Rectal smooth muscle tissue (tissue), 1 donor: ENCODE results near the gene AGPAT3.

Experiments
- H3K27ac ChIP-seq: one replicate; pipeline ENCODE4 v1.7.0; 2013; ENCODE audit warnings: low read depth, low read length, inconsistent platforms
- H3K27me3 ChIP-seq: one replicate; pipeline ENCODE4 v1.7.0; 2013; ENCODE audit warnings: low read length; ENCODE audit not compliant: control insufficient read depth, insufficient read depth
- H3K36me3 ChIP-seq: one replicate; pipeline ENCODE4 v1.7.0; 2013; ENCODE audit warnings: low read length; ENCODE audit not compliant: control insufficient read depth, insufficient read depth
- H3K4me1 ChIP-seq: one replicate; pipeline ENCODE4 v1.7.0; 2013; ENCODE audit warnings: low read length; ENCODE audit not compliant: control insufficient read depth, insufficient read depth
- H3K4me3 ChIP-seq: one replicate; pipeline ENCODE4 v1.7.0; 2013; ENCODE audit warnings: low read length
- H3K9ac ChIP-seq: one replicate; pipeline ENCODE4 v1.7.0; 2013; ENCODE audit warnings: low read length

AGPAT3 gene

GRCh38 chr21:43984905-43985689, 120.1 kb downstream of the AGPAT3 start:
- H3K27ac ChIP-seq, result no peak overlapping the region
- H3K36me3 ChIP-seq, result peaks cover 15% of the 10 kb centered on the region
- H3K4me1 ChIP-seq, result no peaks in the 10 kb centered on the region
- H3K27me3 ChIP-seq, result no peaks in the 10 kb centered on the region
- H3K4me3 ChIP-seq, result no peak overlapping the region
- H3K9ac ChIP-seq, result no peak overlapping the region

GRCh38 chr21:43985690-43986251, 120.7 kb downstream of the AGPAT3 start:
- Histone ChIP-seq H3K36me3 (peaks cover 12% of the 10 kb centered on the region), H3K4me1 (no peaks in the 10 kb centered on the region), H3K27ac (no peak overlapping the region), H3K9ac (no peak overlapping the region), H3K4me3 (no peak overlapping the region), H3K27me3 (no peaks in the 10 kb centered on the region)

- Histone ChIP-seq H3K4me3 (no peak overlapping the region), H3K27me3 (no peaks in the 10 kb centered on the region), H3K9ac (no peak overlapping the region), H3K27ac (no peak overlapping the region), H3K4me1 (no peaks in the 10 kb centered on the region), H3K36me3 (peaks cover 7% of the 10 kb centered on the region)
Observed at GRCh38 chr21:43986544-43987451, 121.8 kb downstream of the AGPAT3 start.

- Histone ChIP-seq H3K27ac (no peak overlapping the region), H3K36me3 (no peaks in the 10 kb centered on the region), H3K4me3 (no peak overlapping the region), H3K9ac (no peak overlapping the region), H3K27me3 (no peaks in the 10 kb centered on the region), H3K4me1 (no peaks in the 10 kb centered on the region)
Observed at GRCh38 chr21:43987509-43987908, 122.5 kb downstream of the AGPAT3 start.

- Histone ChIP-seq H3K27me3 (no peaks in the 10 kb centered on the region), H3K4me1 (no peaks in the 10 kb centered on the region), H3K36me3 (no peaks in the 10 kb centered on the region), H3K9ac (no peak overlapping the region), H3K4me3 (no peak overlapping the region), H3K27ac (no peak overlapping the region)
Observed at GRCh38 chr21:43988016-43988415, 123.0 kb downstream of the AGPAT3 start.

GRCh38 chr21:43988506-43989230, 123.6 kb downstream of the AGPAT3 start:
- no peaks in the 10 kb centered on the region for H3K27me3 ChIP-seq
- H3K36me3 ChIP-seq, result no peaks in the 10 kb centered on the region
- H3K27ac ChIP-seq, result no peak overlapping the region
- H3K4me1 ChIP-seq, result no peaks in the 10 kb centered on the region
- H3K9ac ChIP-seq, result no peak overlapping the region
- no peak overlapping the region for H3K4me3 ChIP-seq

GRCh38 chr21:43989401-43989800, 124.4 kb downstream of the AGPAT3 start:
- Histone ChIP-seq H3K27ac (no peak overlapping the region), H3K4me3 (no peak overlapping the region), H3K4me1 (no peaks in the 10 kb centered on the region), H3K27me3 (no peaks in the 10 kb centered on the region), H3K9ac (no peak overlapping the region), H3K36me3 (no peaks in the 10 kb centered on the region)

GRCh38 chr21:43991447-43991991, 126.5 kb downstream of the AGPAT3 start:
- Histone ChIP-seq H3K36me3 (no peaks in the 10 kb centered on the region), H3K4me3 (no peak overlapping the region), H3K4me1 (no peaks in the 10 kb centered on the region), H3K27ac (no peak overlapping the region), H3K9ac (no peak overlapping the region), H3K27me3 (no peaks in the 10 kb centered on the region)

GRCh38 chr21:43992121-43992520, 127.1 kb downstream of the AGPAT3 start:
- H3K4me1 ChIP-seq, result no peaks in the 10 kb centered on the region
- H3K9ac ChIP-seq, result no peak overlapping the region
- H3K27ac ChIP-seq, result no peak overlapping the region
- no peak overlapping the region for H3K4me3 ChIP-seq
- no peaks in the 10 kb centered on the region for H3K27me3 ChIP-seq
- no peaks in the 10 kb centered on the region for H3K36me3 ChIP-seq

- Histone ChIP-seq H3K27ac (no peak overlapping the region), H3K9ac (no peak overlapping the region), H3K36me3 (no peaks in the 10 kb centered on the region), H3K4me3 (no peak overlapping the region), H3K27me3 (no peaks in the 10 kb centered on the region), H3K4me1 (no peaks in the 10 kb centered on the region)
Observed at GRCh38 chr21:43993420-43993934, 128.5 kb downstream of the AGPAT3 start.

GRCh38 chr21:43994085-43994484, 129.1 kb downstream of the AGPAT3 start:
- H3K36me3 ChIP-seq, result no peaks in the 10 kb centered on the region

More at GRCh38 chr21:43994085-43994484, 129.1 kb downstream of the AGPAT3 start:
- no peak overlapping the region for H3K4me3 ChIP-seq
- no peak overlapping the region for H3K27ac ChIP-seq
- no peaks in the 10 kb centered on the region for H3K4me1 ChIP-seq
- no peaks in the 10 kb centered on the region for H3K27me3 ChIP-seq
- H3K9ac ChIP-seq, result no peak overlapping the region
